DOHH2 (cell line): ENCODE measurements around the gene SOD3.

Source experiments
- EZH2phosphoT487 ChIP-seq: fragments of 200-600 bp; sonication (generic); IDR thresholded peaks from 2 replicates; pipeline ENCODE4 v1.6.1; 2017; ENCODE audit warnings: borderline replicate concordance, mild to moderate bottlenecking, antibody characterized with exemption, low read length, moderate library complexity, mixed read lengths
- TF ChIP-seq, protein P1 (sequence below): fragments of 200-600 bp; sonication (generic); IDR thresholded peaks from one replicate; pipeline ENCODE4 v1.5.1; 2014; ENCODE audit warnings: antibody characterized with exemption, mild to moderate bottlenecking, low read depth, low read length; ENCODE audit not compliant: poor library complexity, severe bottlenecking

DNA sequence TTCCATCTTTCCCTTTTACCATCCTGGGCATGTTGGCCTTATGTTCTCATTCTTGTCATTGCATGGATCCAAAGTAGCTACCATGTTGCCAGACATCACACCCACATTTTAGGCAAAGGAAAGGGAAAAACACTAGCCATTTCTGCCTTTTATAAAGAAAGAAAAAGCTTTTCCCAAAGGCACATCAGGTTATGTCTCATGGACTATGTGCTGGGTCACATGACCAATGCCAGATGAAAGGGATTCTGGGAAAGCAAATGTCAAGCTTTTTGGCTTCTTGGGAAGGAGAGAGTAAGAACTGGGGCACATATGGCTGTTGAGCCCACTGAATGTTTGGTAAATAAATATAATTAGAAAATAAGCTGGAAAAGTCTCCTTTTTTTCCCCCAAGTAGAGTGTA, 4.3 kb upstream of the SOD3 start:
- no peak for TF ChIP-seq EZH2phosphoT487
- TF ChIP-seq, protein P1, sequence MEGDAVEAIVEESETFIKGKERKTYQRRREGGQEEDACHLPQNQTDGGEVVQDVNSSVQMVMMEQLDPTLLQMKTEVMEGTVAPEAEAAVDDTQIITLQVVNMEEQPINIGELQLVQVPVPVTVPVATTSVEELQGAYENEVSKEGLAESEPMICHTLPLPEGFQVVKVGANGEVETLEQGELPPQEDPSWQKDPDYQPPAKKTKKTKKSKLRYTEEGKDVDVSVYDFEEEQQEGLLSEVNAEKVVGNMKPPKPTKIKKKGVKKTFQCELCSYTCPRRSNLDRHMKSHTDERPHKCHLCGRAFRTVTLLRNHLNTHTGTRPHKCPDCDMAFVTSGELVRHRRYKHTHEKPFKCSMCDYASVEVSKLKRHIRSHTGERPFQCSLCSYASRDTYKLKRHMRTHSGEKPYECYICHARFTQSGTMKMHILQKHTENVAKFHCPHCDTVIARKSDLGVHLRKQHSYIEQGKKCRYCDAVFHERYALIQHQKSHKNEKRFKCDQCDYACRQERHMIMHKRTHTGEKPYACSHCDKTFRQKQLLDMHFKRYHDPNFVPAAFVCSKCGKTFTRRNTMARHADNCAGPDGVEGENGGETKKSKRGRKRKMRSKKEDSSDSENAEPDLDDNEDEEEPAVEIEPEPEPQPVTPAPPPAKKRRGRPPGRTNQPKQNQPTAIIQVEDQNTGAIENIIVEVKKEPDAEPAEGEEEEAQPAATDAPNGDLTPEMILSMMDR = no peak
